ENCODE results near the gene OASL.

The OASL gene

DNA sequence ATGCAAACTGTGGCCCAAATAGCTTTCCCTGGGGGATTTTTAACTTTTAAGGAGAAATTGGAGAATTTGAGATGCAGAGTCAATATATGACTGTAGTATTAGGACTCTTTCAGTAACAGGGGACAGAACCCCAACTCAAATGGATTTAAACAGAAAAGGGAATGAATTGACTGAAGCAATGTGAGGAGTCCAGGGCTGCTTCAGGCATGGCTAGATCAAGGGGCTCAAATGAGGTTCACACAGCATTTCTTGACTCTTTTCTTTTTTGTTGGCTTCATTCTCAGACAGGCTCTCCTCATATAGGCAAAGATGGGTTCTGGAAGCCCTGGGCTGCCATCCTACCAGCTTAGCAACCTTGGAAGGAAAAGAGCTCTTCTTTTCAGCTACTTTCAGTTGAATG lies 47.1 kb downstream of the OASL start:
- no peak for DNase-seq (ENCODE audit: low read depth)

DNA sequence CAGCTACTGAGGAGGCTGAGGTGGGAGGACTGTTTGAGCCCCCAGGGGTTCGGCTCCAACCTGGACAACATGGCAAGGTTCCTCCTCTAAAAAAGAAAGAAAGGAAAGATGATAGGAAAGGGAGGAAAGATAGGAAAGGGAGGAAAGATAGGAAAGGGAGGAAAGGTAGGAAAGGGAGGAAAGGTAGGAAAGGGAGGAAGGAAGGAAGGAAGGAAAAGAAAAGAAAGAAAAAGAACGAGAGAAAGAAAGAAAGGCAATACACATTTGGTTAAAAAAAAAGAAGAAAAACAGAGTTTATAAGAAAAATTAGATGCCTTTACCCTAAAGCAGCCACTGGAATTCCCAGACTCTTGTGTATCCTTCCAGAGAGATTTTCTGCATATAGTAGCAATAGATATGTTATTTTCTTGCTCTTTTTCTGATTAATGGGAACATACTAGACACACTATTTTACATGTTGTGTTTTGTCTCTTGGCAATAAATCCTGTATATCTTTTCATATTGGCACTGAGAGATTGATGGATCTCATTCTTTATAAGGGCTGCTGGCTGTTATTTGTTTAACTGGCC lies 48.5 kb downstream of the OASL start:
- DNase-seq (ENCODE audit: low read depth), result no peak

DNA sequence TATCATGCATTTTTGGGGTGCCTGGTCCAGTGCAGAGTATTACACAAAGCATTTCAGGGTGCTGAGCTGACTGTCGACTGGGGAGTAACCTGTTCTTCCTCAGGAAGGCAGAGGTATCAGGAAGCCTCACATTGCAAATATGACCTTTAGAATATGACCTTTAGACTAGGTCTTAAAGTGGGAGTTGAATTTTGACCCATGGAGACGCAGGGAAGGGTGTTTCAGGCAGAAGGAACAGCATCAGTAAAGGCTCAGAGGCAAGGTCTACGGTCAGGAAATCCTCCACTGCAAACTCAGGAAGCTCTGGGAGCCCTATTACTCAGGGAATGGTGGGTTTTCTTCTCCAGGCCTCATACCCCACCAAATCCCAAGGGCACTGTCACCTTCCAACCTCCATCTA lies 49.4 kb downstream of the OASL start:
- DNase-seq (ENCODE audit: low read depth), result no peak

DNA sequence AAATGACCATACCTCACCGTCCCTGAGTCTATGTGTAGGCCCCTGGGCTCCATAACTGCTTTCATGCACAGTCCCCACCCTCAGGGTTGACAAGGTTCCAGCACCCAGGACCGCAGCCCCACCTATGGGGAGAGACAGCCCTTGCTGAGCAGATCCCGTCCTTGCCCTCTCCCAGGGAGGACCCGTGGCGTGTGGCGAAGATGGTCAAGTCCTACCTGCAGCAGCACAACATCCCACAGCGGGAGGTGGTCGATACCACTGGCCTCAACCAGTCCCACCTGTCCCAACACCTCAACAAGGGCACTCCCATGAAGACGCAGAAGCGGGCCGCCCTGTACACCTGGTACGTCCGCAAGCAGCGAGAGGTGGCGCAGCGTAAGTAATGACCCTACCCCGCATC lies 50.4 kb downstream of the OASL start:
- DNase-seq (ENCODE audit: low read depth), result no peak

DNA sequence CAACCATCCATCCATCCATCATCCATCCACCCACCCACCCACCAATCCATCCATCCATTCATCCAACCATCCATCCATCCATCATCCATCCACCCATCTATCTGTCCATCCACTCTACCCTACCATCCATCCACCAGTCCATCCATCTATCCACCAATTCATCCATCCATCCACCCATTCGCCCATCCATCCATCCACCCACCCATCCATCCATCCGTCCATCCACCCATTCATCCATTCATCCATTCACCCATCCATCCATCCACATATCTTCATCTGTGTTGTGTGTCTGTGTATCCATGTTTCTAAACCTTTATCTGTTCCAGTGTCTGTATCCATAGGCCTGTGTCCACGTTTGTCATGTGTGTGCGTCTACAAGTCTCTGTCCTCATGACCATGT lies 50.8 kb downstream of the OASL start:
- no peak for DNase-seq (ENCODE audit: low read depth)

DNA sequence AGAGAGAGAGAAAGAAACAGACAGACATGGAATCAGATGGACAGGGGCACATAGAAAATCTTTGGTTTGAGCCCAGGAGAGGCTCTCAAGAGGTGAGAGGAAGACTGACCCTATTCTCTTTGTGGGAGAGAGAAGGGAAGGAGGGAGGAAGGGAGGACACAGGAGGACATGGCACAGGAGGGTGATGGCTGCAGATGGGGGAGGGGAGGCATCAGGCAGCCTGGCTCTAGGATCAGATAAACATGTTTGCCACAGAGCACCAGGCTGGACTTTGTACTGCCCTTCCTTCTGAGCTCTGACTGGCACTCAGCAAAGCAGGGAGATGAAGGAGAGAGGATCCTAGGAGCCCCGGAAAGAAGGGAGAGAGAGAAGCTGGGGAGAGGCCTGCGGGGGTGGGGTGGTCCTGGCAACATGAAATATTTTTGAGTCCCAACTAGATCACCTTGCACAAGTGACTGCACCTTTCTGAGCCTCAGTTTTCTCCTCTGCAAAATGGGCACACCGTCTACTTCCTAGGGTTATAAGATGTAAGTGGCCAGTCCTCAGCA lies 54.6 kb downstream of the OASL start:
- no peak for DNase-seq (ENCODE audit: low read depth)

DNA sequence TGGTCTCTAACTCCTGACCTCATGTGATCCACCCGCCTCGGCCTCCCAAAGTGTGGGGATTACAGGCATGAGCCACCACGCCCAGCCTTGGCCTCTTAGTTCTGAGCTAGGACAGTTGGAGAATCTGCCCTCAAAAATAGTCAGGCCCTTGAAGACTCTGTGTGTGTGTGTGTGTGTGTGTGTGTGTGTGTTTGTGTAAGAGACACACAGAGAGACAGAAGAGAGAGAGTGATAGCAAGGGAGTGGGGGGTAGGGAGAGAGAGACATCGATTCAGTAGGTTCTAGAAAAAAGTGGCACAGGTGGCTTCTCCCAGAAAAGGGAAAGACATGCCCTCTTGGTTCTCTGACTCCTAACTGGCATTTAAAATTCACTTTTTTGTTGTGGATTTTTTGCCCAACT lies 55.3 kb downstream of the OASL start:
- no peak for DNase-seq (ENCODE audit: low read depth)

DNA sequence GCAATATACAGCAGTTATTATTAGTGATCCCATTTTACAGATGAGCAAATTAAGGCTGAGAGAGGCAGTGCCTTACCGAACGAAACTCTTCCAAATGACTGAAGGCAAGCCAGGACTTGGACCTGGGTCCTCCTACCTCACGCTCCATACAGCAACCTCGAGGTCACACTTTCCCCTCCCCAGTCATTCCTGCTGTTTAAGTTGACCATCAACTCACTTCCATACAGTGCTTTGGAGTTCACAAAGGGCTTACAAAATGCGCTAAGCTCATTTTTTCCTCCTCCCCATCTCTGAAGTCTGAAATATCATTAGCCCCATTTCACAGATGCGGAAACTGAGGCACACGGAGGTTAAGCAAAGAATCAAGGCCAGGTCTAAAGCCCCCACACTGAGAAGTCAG lies 56.4 kb downstream of the OASL start:
- DNase-seq (ENCODE audit: low read depth), result no peak

DNA sequence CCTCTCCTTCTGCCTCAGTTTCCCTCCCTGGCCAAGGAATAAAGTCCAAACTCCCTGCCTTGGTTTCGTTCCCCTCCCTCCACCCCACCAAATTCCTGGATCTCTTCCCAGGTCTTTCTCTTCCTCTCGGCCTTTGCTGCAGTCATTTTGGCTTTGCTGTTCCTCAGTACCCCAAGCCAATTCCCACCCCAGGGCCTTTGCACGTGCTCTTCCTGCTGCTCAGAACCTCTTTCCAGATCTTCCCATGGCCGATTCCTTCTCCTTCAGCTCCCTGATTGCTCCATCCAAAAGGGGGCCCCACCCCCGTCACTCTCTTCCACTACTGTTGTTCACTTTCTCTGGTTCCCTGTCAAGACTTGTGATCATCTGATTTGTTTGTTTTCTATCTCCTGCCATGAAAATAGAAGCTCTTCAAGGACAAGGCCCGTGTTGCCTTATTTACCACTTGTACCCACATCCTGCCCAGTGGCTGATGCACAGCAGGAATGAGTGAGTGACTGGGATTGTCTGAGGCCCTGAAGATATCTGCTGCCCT lies 57.6 kb downstream of the OASL start:
- DNase-seq (ENCODE audit: low read depth), result no peak

DNA sequence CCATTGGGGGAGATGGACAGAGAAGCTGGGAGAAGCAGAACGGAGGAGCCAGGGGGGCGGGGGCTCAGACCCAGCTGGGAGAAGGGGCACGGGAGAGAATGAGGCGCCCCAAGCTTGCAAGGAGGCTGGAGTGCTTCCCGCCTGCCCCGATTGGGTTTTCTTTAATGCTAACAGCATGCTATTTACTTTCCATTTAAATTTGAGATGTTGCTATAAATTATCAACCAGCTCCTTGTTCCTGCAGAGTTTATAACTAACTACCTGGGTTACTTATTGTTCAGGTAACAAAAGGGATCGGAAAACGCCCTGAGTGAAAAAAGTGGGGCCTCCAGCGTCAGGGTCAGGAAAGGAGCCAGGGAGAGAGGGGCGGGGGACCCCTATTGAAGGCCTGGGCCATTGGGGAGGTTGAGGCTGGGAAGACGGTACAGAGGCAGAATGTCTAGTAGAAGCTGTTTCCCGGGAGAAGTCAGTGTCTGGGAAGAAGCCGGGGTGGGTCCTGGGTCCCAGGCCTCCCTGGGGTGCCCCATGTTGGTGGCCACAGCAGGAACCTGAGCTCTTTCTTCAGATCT lies 58.2 kb downstream of the OASL start:
- DNase-seq (ENCODE audit: low read depth), result no peak

DNA sequence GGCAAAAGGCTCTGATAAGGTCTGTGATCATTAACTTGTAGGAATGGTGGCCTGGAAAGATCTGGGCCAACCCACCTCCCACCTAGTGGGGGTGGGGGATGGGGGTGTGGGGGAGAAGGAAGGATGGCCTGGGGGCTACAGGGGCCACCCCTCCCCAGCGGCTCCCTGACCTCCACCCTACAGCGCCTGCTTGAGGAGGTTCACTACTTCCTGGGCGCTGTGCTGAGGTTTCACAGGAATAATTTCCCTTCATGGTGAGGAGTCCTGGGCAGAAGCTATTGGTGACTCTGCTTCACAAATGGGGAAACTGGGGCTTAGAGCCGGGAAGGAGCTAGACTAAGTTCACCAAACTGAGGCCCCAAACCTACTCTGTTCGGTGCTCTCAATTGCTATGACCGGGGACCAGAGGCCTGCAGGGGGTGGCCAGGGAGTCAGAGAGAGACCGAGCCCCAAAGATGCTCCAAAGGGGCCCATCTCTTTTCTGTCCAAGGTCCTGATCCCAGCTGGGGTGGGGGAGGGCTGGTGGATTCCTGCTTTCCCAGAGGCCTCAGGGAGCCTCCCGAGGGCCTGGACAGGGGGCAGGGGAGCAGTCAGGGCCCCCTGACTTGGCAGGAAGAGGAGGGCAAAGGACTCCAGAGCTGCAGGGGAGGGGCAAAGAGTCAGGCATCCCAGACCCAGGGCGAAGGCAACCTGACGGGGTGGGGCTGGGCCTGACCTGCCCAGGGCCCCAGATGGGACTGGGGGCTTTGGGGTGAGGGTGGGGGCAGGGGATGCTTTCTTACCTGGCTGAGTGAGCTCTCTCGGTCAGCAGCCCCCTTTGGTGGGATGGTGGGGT lies 59.0 kb downstream of the OASL start:
- DNase-seq (ENCODE audit: low read depth), result no peak

DNA sequence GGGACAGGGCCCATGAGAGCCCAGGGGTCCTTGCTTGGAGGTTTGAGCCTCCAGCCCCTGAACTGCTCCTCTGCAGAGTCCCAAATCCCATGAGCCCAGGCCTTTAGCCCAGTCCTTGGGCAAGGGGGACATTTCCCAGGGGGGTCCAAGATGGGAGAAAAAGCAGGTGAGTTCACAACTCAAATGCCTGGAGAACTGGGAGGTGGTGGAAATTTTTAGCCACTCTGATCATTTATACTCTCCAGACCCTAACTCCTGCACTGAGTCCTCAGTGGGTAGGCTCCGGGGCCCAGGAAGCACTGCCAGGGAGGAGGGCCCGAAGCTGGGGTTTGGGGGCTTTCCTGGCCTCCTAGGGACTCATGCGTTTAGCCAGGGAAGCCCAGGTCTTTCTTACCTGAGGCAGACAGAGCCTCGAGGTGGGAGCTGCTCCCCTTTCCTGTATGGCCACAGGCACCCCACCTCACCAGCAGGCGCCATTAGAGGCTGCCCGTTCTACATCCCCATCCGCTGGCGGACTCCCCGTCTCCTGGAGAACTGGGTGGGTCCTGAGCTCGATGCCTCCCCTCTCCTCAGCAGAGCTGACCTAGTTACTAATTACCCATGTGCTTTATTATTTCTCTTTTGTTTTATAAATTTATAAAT lies 59.7 kb downstream of the OASL start:
- no peak for DNase-seq (ENCODE audit: low read depth)

DNA sequence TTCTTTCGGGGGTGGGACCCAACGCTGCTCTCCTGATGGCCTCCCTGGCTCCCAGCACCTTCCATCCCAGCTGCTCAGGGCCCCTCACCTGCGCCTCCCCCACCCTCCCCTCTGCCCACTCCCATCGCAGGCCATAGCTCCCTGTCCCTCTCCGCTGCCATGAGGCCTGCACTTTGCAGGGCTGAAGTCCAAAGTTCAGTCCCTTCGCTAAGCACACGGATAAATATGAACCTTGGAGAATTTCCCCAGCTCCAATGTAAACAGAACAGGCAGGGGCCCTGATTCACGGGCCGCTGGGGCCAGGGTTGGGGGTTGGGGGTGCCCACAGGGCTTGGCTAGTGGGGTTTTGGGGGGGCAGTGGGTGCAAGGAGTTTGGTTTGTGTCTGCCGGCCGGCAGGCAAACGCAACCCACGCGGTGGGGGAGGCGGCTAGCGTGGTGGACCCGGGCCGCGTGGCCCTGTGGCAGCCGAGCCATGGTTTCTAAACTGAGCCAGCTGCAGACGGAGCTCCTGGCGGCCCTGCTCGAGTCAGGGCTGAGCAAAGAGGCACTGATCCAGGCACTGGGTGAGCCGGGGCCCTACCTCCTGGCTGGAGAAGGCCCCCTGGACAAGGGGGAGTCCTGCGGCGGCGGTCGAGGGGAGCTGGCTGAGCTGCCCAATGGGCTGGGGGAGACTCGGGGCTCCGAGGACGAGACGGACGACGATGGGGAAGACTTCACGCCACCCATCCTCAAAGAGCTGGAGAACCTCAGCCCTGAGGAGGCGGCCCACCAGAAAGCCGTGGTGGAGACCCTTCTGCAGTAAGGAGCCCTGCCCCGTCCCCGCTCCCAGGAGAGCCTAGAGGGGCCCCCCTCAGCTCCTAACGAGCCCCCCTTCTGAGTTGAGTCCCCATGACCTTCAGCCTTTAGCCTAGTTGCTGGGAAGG lies 60.5 kb downstream of the OASL start, which contains the start of gene HNF1A:
Gene HNF1A, plus strand, starts transcription at position 248 of the 924 bp plus-strand sequence. Its CDS starts 226 bp downstream, at position 474.
- DNase-seq (ENCODE audit: low read depth), result no peak

DNA sequence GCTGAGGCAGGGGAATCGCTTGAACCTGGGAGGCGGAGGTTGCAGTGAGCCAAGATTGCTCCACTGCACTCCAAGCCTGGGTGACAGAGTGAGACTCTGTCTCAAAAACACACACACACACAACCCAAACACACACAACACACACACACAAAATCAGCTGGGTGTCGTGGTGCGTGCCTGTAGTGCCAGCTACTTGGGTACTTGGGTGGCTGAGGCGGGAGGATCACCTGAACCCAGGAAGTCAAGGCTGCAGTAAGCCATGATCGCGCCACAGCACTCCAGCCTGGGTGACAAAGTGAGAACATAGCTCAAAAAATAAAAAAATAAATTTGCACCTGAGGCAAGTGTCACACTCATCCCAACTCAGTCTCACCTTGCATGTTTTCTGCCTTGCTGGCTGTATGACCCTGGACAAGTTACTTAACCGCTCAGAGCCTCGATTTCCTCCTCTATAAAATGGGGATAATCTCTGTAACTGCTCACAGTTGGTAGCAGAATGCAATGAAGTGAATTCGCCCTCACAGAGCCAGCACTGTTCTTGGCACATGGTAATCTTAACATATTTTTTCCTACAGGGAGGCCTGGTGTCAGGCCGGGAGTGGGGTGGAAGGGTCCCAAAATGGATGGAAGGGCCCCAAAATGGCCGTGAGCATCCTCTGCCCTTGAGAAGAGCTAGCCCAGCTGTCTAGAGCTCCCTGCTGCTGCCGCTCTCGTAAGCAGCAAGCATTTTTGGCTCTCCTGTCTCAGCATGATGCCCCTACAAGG lies 61.3 kb downstream of the OASL start:
- no peak for DNase-seq (ENCODE audit: low read depth)

DNA sequence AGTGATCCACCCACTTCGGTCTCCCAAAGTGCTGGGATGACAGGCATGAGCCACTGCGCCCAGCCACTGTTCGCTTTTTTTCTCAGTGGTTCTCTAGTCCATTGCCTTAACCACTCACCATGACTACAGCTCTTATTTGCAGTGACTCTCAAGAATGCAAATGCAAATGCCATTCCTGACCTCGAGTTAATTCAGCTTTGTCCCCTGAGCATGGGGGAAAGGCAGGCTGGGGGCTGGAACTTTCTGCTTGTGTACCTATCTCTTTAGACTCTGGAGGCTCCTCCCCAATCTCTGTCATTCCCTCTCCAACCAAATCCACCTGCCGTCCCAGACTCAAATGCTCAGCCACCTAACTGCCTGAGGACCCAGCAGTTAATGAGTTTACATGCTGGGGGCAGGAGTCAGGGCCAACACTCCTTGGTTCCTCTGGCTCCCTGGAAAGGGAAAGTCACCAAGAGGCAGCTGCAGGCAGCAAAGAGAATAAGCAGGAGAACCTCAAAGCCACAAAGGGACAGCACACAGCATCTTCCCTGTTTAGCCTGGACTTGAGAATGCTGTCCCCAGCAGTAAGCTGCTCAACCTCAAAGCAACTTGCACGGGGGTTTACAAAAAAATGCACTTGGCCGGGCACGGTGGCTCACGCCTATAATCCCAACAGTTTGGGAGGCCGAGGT lies 66.0 kb downstream of the OASL start:
- no peak for DNase-seq (ENCODE audit: low read depth)

DNA sequence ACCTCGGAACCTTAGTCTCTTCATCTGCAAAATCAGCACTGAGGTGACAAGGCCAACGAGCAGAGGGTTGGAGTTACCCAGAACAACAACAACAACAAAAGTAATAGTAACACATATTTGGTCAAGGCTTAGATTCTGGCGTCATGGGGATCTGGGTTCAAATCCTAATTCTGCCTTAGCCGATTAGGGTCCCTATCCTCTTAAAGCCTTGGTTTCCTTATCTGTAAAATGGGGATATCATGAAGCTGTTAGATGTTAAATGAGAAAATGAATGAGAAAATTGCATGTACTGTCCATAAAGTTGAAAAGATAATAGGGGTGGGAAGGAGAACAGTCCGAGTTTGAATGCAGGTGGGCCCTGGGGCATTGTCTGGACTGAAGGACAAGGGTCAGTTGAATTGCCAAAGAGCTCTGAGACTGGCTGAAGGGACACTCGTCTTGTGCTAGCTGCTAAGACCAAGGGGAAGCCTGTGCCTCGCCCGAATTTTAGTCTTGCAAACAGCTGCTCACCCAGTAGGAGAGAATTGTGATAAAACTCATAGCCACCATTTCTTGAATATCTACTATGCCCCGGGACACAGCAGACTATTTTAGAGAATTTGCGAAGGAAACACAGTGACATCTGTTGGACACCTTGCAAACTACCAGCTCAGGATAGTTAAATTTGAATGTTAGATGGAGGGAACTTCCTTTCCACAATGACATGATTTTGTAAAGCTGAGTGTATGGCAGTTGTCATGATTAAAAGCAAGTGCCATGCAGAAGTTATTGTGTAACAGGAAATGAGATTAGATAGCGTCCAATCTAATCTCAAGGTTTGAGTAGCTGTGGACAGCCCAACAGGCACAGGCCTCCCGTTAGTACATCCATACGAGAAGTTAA lies 67.5 kb downstream of the OASL start:
- DNase-seq (ENCODE audit: low read depth), result peak; percentile 72

DNA sequence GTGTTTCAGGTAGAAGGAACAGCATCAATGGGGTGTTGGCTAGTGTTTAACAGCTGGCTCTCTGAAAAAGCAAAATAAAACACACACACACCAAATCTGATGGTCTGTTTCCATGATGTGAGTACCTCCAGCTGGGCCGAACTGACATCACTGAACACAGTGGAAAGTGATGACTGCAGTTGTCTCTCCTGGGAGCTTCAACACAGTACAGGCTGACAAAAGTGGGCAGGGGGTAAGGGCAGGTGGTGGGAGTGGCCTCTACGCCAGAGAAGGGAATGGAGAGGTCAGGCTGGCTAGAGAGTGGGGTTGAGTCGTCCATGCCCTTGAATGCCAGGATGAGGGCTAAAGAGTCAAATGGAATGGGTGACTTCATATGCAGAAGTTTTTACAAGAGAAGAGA lies 68.7 kb downstream of the OASL start:
- no peak for DNase-seq (ENCODE audit: low read depth)

Data from ELR (cell line).